Stomach (tissue), 4 donors: ENCODE data around the gene CYP46A1.

Experiments
- CTCF ChIP-seq, 7 experiments: fragments of 450-650 bp in 4 of 7; fragments of 200-600 bp in 3 of 7; sonication (generic) in 3 of 7; IDR thresholded peaks; one replicate each; pipeline ENCODE4 v1.5.1; 2016 to 2019; ENCODE audit warnings: antibody characterized with exemption in 7 of 7, control low read depth in 2 of 7, mild to moderate bottlenecking in 1 of 7
- POLR2A ChIP-seq, 4 donors: fragments of 450-650 bp; IDR thresholded peaks; one replicate each; pipeline ENCODE4 v1.6.1; 2016; ENCODE audit warnings: antibody characterized with exemption in 4 of 4, control low read depth in 2 of 4, mild to moderate bottlenecking in 1 of 4, moderate library complexity in 1 of 4
- POLR2AphosphoS5 ChIP-seq, 3 donors: sonication (generic); formaldehyde crosslinking; IDR thresholded peaks; one replicate each; pipeline ENCODE4 v1.6.1; 2016; ENCODE audit warnings: antibody characterized with exemption in 3 of 3

GRCh38 chr14:99758872-99759545, 74.9 kb downstream of the CYP46A1 start:
- TF ChIP-seq CTCF (IDR thresholded peaks at IDR 0.05) = no peak
- no peak for TF ChIP-seq POLR2A (IDR thresholded peaks at IDR 0.05)
- no peak for TF ChIP-seq POLR2AphosphoS5 (IDR thresholded peaks at IDR 0.05)
